GM12878 (cell line): ENCODE data around the gene DLG2. TPM values are rescaled to one million over a fixed set of nuclear protein-coding genes. Genes with fewer than 3 reads are reported as not detected.

ENCODE experiments used
- ATAC-seq: fragments of 200-7000 bp; cut with Tn5 transposase; 3 replicates; pipeline ENCODE4 v1.9.1; 2020; ENCODE audit warnings: mild to moderate bottlenecking, moderate library complexity
- BruUV-seq: library from RNA; stranded (reverse); fragments of 400-500 nt; replicated peaks from 2 replicates; lab custom pipeline; 2021; lab: Mats Ljungman, UMichigan
- CTCF ChIA-PET: fragments of 300-600 bp; sonication (Branson Sonifier 250); formaldehyde crosslinking; extraction: SDS; loops from one replicate; lab custom pipeline; 2021; ENCODE audit warnings: inconsistent platforms; lab: Yijun Ruan, JAX
- POLR2A ChIA-PET: fragments of 350-600 bp; formaldehyde crosslinking; extraction: SDS; loops from one replicate; lab custom pipeline; 2021; ENCODE audit warnings: inconsistent platforms; lab: Charles Lee
- RAD21 ChIA-PET: fragments of 300-600 bp; sonication (Branson Sonifier 250); formaldehyde crosslinking; loops from one replicate; lab custom pipeline; 2023; ENCODE audit warnings: antibody characterized with exemption; ENCODE audit not compliant: unreplicated experiment; lab: Charles Lee
- SMC1A ChIA-PET: fragments of 300-600 bp; sonication (Branson Sonifier 250); formaldehyde crosslinking; loops from one replicate; lab custom pipeline; 2023; ENCODE audit not compliant: unreplicated experiment, uncharacterized antibody; lab: Charles Lee
- DNase-seq: peaks from one replicate; pipeline ENCODE4 v3.0.0-alpha.2; 2011; ENCODE audit warnings: low read depth, low spot score
- FAIRE-seq: peaks from 3 replicates; lab custom pipeline; 2011; peaks lifted over from hg19 to GRCh38; lab: Jason Lieb, UNC
- H2AFZ ChIP-seq: 2 replicates; pipeline ENCODE4 v1.6.0; 2011; ENCODE audit warnings: low read depth, low read length, control low read depth; ENCODE audit not compliant: control insufficient read depth
- H3K27ac ChIP-seq: 2 replicates; pipeline ENCODE4 v1.5.1; 2011; ENCODE audit warnings: control low read depth; ENCODE audit not compliant: control insufficient read depth, insufficient read depth
- H3K27me3 ChIP-seq, 2 experiments: replicated peaks in 1 of 2; 2 replicates each; pipeline versions ENCODE4 v1.6.0 to v1.6.1; 2011; ENCODE audit warnings: low read length in 1 of 2; ENCODE audit not compliant: control insufficient read depth in 2 of 2, insufficient read depth in 2 of 2
- H3K36me3 ChIP-seq, 2 experiments: 2 replicates each; pipeline ENCODE4 v1.5.1; 2011; ENCODE audit warnings: low read length in 1 of 2; ENCODE audit not compliant: control insufficient read depth in 2 of 2, insufficient read depth in 2 of 2
- H3K4me1 ChIP-seq: 2 replicates; pipeline ENCODE4 v1.6.1; 2011; ENCODE audit warnings: mild to moderate bottlenecking, low read length, moderate library complexity, mixed read lengths; ENCODE audit not compliant: control insufficient read depth, insufficient read depth
- H3K4me2 ChIP-seq: 2 replicates; pipeline ENCODE4 v1.6.0; 2011; ENCODE audit warnings: control low read depth; ENCODE audit not compliant: control insufficient read depth, insufficient read depth
- H3K4me3 ChIP-seq: fragments of 200-600 bp; sonication (generic); 2 replicates; pipeline ENCODE4 v1.5.1; 2016
- H3K79me2 ChIP-seq: 2 replicates; pipeline ENCODE4 v1.6.0; 2011; ENCODE audit warnings: low read length; ENCODE audit not compliant: control insufficient read depth, insufficient read depth
- H3K9ac ChIP-seq: 2 replicates; pipeline ENCODE4 v1.8.0; 2011; ENCODE audit warnings: low read length, control low read depth, mixed read lengths; ENCODE audit not compliant: control insufficient read depth, insufficient read depth
- H3K9me3 ChIP-seq: replicated peaks from 3 replicates; pipeline ENCODE4 v1.5.1; 2011; ENCODE audit warnings: mild to moderate bottlenecking, low read length; ENCODE audit not compliant: control insufficient read depth, insufficient read depth
- H4K20me1 ChIP-seq: 2 replicates; pipeline ENCODE4 v1.6.0; 2011; ENCODE audit not compliant: control insufficient read depth, insufficient read depth
- CBX5 ChIP-seq: sonication (generic); IDR thresholded peaks from 2 replicates; pipeline ENCODE4 v1.6.1; 2016; ENCODE audit warnings: low read depth, moderate library complexity, mild to moderate bottlenecking, inconsistent platforms
- E2F8 ChIP-seq: fragments of 450-650 bp; IDR thresholded peaks from 2 replicates; pipeline ENCODE4 v1.6.1; 2018; ENCODE audit warnings: mild to moderate bottlenecking, low read depth, moderate library complexity; ENCODE audit not compliant: partially characterized antibody
- ESRRA ChIP-seq: IDR thresholded peaks from 2 replicates; pipeline ENCODE4 v1.6.1; 2012; ENCODE audit warnings: mild to moderate bottlenecking, low read length, improper control_type of control experiment
- MEF2B ChIP-seq: fragments of 450-650 bp; IDR thresholded peaks from 2 replicates; pipeline ENCODE4 v1.6.1; 2018; ENCODE audit warnings: mild to moderate bottlenecking, moderate library complexity; ENCODE audit not compliant: partially characterized antibody, poor library complexity, severe bottlenecking
- MYB ChIP-seq: fragments of 150-350 bp; IDR thresholded peaks from 2 replicates; pipeline ENCODE4 v1.6.1; 2014; ENCODE audit warnings: mild to moderate bottlenecking, low read depth, low read length, borderline replicate concordance
- NFIC ChIP-seq: IDR thresholded peaks from 2 replicates; pipeline ENCODE4 v1.6.1; 2012; ENCODE audit warnings: low read depth, mild to moderate bottlenecking, inconsistent platforms, low read length, moderate library complexity
- RBBP5 ChIP-seq: fragments of 200-600 bp; sonication (generic); conservative IDR thresholded peaks from 2 replicates; pipeline ENCODE4 v1.6.1; 2016
- RCOR1 ChIP-seq: conservative IDR thresholded peaks from 2 replicates; pipeline ENCODE4 v1.6.1; 2012; ENCODE audit warnings: low read depth, low read length, improper control_type of control experiment
- RUNX3 ChIP-seq: IDR thresholded peaks from 2 replicates; pipeline ENCODE4 v1.6.1; 2012; ENCODE audit warnings: low read length, inconsistent platforms
- SIN3A ChIP-seq: IDR thresholded peaks from 2 replicates; pipeline ENCODE4 v1.6.1; 2012; ENCODE audit warnings: low read depth, low read length, improper control_type of control experiment
- SRF ChIP-seq, 2 experiments: IDR thresholded peaks; 2 replicates each; pipeline ENCODE4 v1.6.1; 2011; ENCODE audit warnings: low read depth in 2 of 2, low read length in 2 of 2, mild to moderate bottlenecking in 1 of 2, moderate library complexity in 1 of 2
- TAF1 ChIP-seq: IDR thresholded peaks from 2 replicates; pipeline ENCODE4 v1.6.1; 2011; ENCODE audit warnings: mild to moderate bottlenecking, low read depth, low read length, borderline replicate concordance
- WGBS: methylation state at CpG from one replicate; pipeline ENCODE4 v1.1.6; 2016; ENCODE audit warnings: low lambda C conversion rate; ENCODE audit not compliant: insufficient replicate concordance, insufficient coverage; ENCODE audit errors: missing lambda C conversion rate; 5-methylcytosine and 5-hydroxymethylcytosine counted together
- in situ Hi-C: fragments of 300-500 bp; cut with MboI; formaldehyde crosslinking; loops from 9 replicates; pipeline ENCODE4 v1.14.3; 2018; ENCODE audit warnings: mixed read lengths
- intact Hi-C: fragments of 100-400 bp; cut with micrococcal nuclease; formaldehyde crosslinking; loops from one replicate; pipeline ENCODE4 v1.14.2; 2022; ENCODE audit not compliant: unreplicated experiment
- polyA plus RNA-seq, 11 experiments: library from polyadenylated mRNA; depleted of rRNA in 4 of 11; unstranded in 6 of 11; stranded (reverse) in 5 of 11; fragments of >200 nt; fragmentation: Nextera tagmentation in 4 of 11; fragmentation: Illumina TruSeq in 1 of 11; extraction: Ambion mirVana in 4 of 11; extraction: Trizol in 1 of 11; gene quantifications; 1 replicate in 1 of 11; 2 replicates in 10 of 11; pipeline versions ENCODE4 v1.2.1 to v1.2.3, GENCODE V29; 2011 to 2016; ENCODE audit warnings: inconsistent platforms in 2 of 11, missing spikeins in 2 of 11, low read depth in 1 of 11
- total RNA-seq, 4 experiments: library from RNA; depleted of rRNA in 3 of 4; stranded (reverse); fragments of >200 nt in 3 of 4; fragmentation: Illumina TruSeq in 1 of 4; extraction: Trizol in 1 of 4; gene quantifications; 2 replicates each; pipeline versions ENCODE4 v1.2.1 to v1.2.3, GENCODE V29; 2013 to 2021
- TF ChIP-seq, protein P1 (sequence below): fragments of 450-650 bp; IDR thresholded peaks from 2 replicates; pipeline ENCODE4 v1.6.1; 2014; ENCODE audit warnings: mild to moderate bottlenecking

Gene DLG2
- total and polyA plus RNA-seq, 10 of the 15 experiments (the other 5 are each of a cell fraction or from before 2014, with no cell fraction given), result 0.09 to 0.98 (median 0.35) TPM

- Histone ChIP-seq H3K9me3 (no peaks in the 10 kb centered on the region), H3K79me2 (no peaks in the 10 kb centered on the region), H3K4me3 (no peak overlapping the region), H3K9ac (no peak overlapping the region), H3K36me3 (no peaks in the 10 kb centered on the region), H4K20me1 (no peaks in the 10 kb centered on the region)
- RAD21 ChIA-PET, result no interaction called here
- POLR2A ChIA-PET, result no interaction called here
- no peak for DNase-seq
- TF ChIP-seq NFIC (no peak), RCOR1 (no peak), SRF (IDR thresholded peaks at IDR 0.05; ENCODE audit: low read depth in 2 of 2, low read length in 2 of 2) (no peak), TAF1 (no peak), E2F8 (no peak), CBX5 (no peak), ESRRA (no peak), MEF2B (no peak), MYB (no peak), RUNX3 (no peak), SIN3A (no peak), RBBP5 (no peak)
- TF ChIP-seq, protein P1, sequence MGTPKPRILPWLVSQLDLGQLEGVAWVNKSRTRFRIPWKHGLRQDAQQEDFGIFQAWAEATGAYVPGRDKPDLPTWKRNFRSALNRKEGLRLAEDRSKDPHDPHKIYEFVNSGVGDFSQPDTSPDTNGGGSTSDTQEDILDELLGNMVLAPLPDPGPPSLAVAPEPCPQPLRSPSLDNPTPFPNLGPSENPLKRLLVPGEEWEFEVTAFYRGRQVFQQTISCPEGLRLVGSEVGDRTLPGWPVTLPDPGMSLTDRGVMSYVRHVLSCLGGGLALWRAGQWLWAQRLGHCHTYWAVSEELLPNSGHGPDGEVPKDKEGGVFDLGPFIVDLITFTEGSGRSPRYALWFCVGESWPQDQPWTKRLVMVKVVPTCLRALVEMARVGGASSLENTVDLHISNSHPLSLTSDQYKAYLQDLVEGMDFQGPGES, result no peak
- TF ChIP-seq, all 136 proteins: peak for 0
- Histone ChIP-seq H3K4me2 (no peak overlapping the region), H2AFZ (no peak overlapping the region), H3K27me3 (0 out of 4 replicates have a peak, but pooled peaks cover 0 to 2% of the 10 kb centered on the region in 2 experiments), H3K4me1 (no peaks in the 10 kb centered on the region), H3K27ac (no peak overlapping the region)
- intact Hi-C loops (no loop called here), in situ Hi-C loops (no loop called here)
- no peak for ATAC-seq
- CTCF ChIA-PET, result no interaction called here
- BruUV-seq, result no TSS peak
- SMC1A ChIA-PET, result no interaction called here
- no peak for FAIRE-seq
- WGBS, result 16% methylated on average over 3 of the region's 3 CpGs
These were observed 46.2 kb upstream of the DLG2 start for GRCh38 chr11:85673393-85673792.
